GM12864 (cell line): ENCODE measurements around the gene TECTA.

Experiments used
- DNase-seq: peaks from one replicate; pipeline ENCODE4 v3.0.0-alpha.2; 2011; ENCODE audit warnings: low read depth
- H3K4me3 ChIP-seq: 2 replicates; pipeline ENCODE4 v1.5.1; 2011; ENCODE audit warnings: mild to moderate bottlenecking, low read depth, low read length, control low read depth
- CTCF ChIP-seq: IDR thresholded peaks from 2 replicates; pipeline ENCODE4 v1.5.1; 2011; ENCODE audit warnings: low read depth, mild to moderate bottlenecking, moderate library complexity, low read length, control low read depth, inconsistent platforms; ENCODE audit errors: missing control alignments

The TECTA gene

GRCh38 chr11:121194731-121195596, 93.9 kb downstream of the TECTA start:
- peak; percentile 38 for DNase-seq
- peak; percentile 82 for TF ChIP-seq CTCF
- no peak overlapping the region for H3K4me3 ChIP-seq

- no peak overlapping the region for H3K4me3 ChIP-seq
- DNase-seq: no peak
- TF ChIP-seq CTCF: no peak
Measured at GRCh38 chr11:121198491-121198890, 97.4 kb downstream of the TECTA start.

GRCh38 chr11:121199516-121199915, 98.5 kb downstream of the TECTA start:
- no peak overlapping the region for H3K4me3 ChIP-seq
- TF ChIP-seq CTCF: no peak
- DNase-seq: no peak

- TF ChIP-seq CTCF: no peak
- no peak overlapping the region for H3K4me3 ChIP-seq
- DNase-seq: no peak
Measured at GRCh38 chr11:121206810-121207209, 105.8 kb downstream of the TECTA start.

GRCh38 chr11:121207485-121208115, 106.6 kb downstream of the TECTA start:
- no peak overlapping the region for H3K4me3 ChIP-seq
- TF ChIP-seq CTCF: no peak
- no peak for DNase-seq

GRCh38 chr11:121210445-121211080, 109.5 kb downstream of the TECTA start:
- TF ChIP-seq CTCF: no peak
- no peak overlapping the region for H3K4me3 ChIP-seq
- DNase-seq: no peak
